Glutamatergic neuron (in vitro differentiated cells): ENCODE data around the gene PMEPA1. TPM values are rescaled to one million over a fixed set of nuclear protein-coding genes. Genes with fewer than 3 reads are reported as not detected.
A peak's percentile ranks its signal among the peaks of the same experiment; 100 is the strongest.

ENCODE experiments used
- DNase-seq: peaks from one replicate; pipeline ENCODE4 v3.0.0; 2022
- H3K27ac Mint-ChIP-seq: one replicate; pipeline ENCODE4 v1.8.0; 2020; ENCODE audit warnings: mild to moderate bottlenecking, mixed read lengths, inconsistent platforms; ENCODE audit not compliant: unreplicated experiment
- H3K27me3 Mint-ChIP-seq: one replicate; pipeline ENCODE4 v1.8.0; 2020; ENCODE audit warnings: mild to moderate bottlenecking, moderate library complexity, mixed read lengths, inconsistent platforms; ENCODE audit not compliant: unreplicated experiment
- H3K36me3 Mint-ChIP-seq: one replicate; pipeline ENCODE4 v1.8.0; 2020; ENCODE audit warnings: mild to moderate bottlenecking, mixed read lengths, inconsistent platforms; ENCODE audit not compliant: unreplicated experiment
- H3K4me1 Mint-ChIP-seq: one replicate; pipeline ENCODE4 v1.8.0; 2020; ENCODE audit warnings: mild to moderate bottlenecking, low read depth, mixed read lengths, inconsistent platforms; ENCODE audit not compliant: unreplicated experiment
- H3K4me3 Mint-ChIP-seq: one replicate; pipeline ENCODE4 v1.8.0; 2020; ENCODE audit warnings: mild to moderate bottlenecking, mixed read lengths, inconsistent platforms; ENCODE audit not compliant: unreplicated experiment
- H3K9me3 Mint-ChIP-seq: one replicate; pipeline ENCODE4 v1.8.0; 2020; ENCODE audit warnings: mild to moderate bottlenecking, moderate library complexity, mixed read lengths, inconsistent platforms; ENCODE audit not compliant: unreplicated experiment
- long read RNA-seq: library from polyadenylated mRNA; unstranded; transcript quantifications from one replicate; pipeline ENCODE4 v2.0.0, GENCODE V29; 2020; ENCODE audit not compliant: unreplicated experiment
- total RNA-seq: library from RNA; stranded (reverse); fragmentation: NEBNext Ultra II Directional; extraction: Animal tissue kit (Norgen Biotek cat#: 25700); gene quantifications from one replicate; pipeline ENCODE4 v1.2.1, GENCODE V29; 2021; ENCODE audit not compliant: unreplicated experiment
- TF ChIP-seq, protein P1 (sequence below): fragments of 200-600 bp; sonication (generic); IDR thresholded peaks from one replicate; pipeline ENCODE4 v1.5.0; 2021; ENCODE audit not compliant: partially characterized antibody, unreplicated experiment

The PMEPA1 gene, protein sequence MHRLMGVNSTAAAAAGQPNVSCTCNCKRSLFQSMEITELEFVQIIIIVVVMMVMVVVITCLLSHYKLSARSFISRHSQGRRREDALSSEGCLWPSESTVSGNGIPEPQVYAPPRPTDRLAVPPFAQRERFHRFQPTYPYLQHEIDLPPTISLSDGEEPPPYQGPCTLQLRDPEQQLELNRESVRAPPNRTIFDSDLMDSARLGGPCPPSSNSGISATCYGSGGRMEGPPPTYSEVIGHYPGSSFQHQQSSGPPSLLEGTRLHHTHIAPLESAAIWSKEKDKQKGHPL
- 14.4 TPM for total RNA-seq
- long read RNA-seq, result 0 reads

DNA sequence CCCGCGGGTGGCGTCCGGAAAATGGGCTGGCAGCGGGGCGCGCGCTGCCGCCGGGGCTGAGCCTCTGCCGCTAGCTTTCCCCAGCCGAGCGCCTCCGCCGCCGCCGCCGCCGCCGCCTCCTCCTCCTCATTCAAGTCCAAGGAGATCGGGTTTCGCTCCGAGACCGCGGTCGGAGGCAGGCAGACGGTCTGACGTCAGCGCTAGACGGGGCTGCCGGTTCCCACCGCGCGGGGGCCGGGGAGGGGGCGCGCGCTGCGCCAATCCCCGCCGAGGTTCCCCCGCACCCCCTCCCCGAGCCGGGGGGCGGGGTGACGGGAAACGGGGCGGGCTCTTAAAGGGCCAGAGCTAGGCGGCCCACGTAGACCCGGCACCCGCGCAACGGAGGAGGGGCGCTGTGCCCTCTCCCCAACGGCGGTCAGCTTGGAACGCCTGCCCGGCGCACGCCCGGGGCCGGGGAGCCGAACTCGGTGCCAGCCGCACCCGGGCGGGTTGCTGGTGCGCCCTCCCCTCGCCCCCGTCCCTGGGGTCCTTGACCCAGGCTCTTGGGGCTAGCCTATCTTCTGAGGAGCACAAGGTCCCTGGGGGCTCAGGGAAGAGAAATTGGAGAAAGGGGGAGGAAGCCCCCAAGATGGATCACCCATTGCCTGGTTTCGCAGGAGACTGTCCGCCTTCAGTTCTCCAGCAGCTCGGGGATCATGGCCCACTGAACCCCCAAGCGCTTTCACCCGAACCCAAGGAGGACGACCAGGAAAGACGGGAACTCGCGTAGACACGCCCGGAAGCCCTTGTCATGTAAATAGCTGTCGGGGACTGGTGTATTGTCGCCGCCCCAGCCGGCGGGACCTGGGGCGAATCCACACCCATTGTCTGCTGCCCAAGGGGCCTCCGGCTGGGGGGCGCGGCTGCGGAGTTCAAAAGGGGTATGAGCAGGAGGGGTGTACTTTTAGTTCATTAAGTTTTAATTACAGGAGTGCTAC is at the start of gene PMEPA1:
PMEPA1 (minus strand) TSS at position 193 of the 977 bp plus-strand sequence. CDS start 433 bp downstream, outside the sequence.
- Mint-ChIP-seq H3K4me3 (peak within 1 kb of the TSS; percentile 99), H3K9me3 (peaks cover 12% of the 10 kb centered on the region), H3K27ac (peak within 1 kb of the TSS; percentile 92), H3K27me3 (peaks cover 14% of the 10 kb centered on the region), H3K4me1 (peaks cover 31% of the 10 kb centered on the region), H3K36me3 (no peaks in the 10 kb centered on the region)
- DNase-seq, result peak; percentile 96
- TF ChIP-seq, protein P1, sequence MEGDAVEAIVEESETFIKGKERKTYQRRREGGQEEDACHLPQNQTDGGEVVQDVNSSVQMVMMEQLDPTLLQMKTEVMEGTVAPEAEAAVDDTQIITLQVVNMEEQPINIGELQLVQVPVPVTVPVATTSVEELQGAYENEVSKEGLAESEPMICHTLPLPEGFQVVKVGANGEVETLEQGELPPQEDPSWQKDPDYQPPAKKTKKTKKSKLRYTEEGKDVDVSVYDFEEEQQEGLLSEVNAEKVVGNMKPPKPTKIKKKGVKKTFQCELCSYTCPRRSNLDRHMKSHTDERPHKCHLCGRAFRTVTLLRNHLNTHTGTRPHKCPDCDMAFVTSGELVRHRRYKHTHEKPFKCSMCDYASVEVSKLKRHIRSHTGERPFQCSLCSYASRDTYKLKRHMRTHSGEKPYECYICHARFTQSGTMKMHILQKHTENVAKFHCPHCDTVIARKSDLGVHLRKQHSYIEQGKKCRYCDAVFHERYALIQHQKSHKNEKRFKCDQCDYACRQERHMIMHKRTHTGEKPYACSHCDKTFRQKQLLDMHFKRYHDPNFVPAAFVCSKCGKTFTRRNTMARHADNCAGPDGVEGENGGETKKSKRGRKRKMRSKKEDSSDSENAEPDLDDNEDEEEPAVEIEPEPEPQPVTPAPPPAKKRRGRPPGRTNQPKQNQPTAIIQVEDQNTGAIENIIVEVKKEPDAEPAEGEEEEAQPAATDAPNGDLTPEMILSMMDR, result no peak

- no peak for DNase-seq
- Mint-ChIP-seq H3K4me3 (no peak overlapping the region), H3K27me3 (peaks cover 15% of the 10 kb centered on the region), H3K9me3 (peaks cover 14% of the 10 kb centered on the region), H3K4me1 (peaks cover 13% of the 10 kb centered on the region), H3K27ac (no peak overlapping the region), H3K36me3 (peaks cover 13% of the 10 kb centered on the region)
- TF ChIP-seq, protein P1, result no peak
Observed at GRCh38 chr20:57757767-57758166, 48.0 kb upstream of the PMEPA1 start.

DNA sequence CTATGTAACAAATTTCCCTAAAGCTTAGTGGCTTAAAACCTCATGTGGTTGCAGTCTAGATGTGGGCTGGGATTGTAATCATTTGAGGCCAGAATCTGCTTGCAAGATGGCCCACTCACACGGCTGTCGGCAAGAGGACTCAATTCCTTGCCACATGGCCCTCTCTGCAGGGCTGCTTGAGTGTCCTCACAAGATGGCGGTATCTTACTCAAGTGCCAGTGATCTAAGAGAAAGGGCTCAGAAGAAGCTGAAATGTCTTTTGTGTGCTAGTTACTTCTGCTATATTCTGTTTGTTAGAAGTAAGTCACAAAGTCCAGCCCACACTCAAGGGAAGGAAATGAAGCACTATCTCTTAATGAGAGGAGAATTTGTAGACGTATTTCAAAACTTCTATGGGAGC is 47.1 kb upstream of the PMEPA1 start:
- Mint-ChIP-seq H3K27ac (no peak overlapping the region), H3K4me1 (peaks cover 13% of the 10 kb centered on the region), H3K4me3 (no peak overlapping the region), H3K27me3 (peaks cover 13% of the 10 kb centered on the region), H3K9me3 (peaks cover 14% of the 10 kb centered on the region), H3K36me3 (peaks cover 13% of the 10 kb centered on the region)
- TF ChIP-seq, protein P1, result no peak
- DNase-seq, result no peak

- H3K27me3 Mint-ChIP-seq, result peaks cover 11% of the 10 kb centered on the region
- peaks cover 13% of the 10 kb centered on the region for H3K36me3 Mint-ChIP-seq
- H3K4me1 Mint-ChIP-seq, result peaks cover 13% of the 10 kb centered on the region
- TF ChIP-seq, protein P1, result no peak
- no peak overlapping the region for H3K27ac Mint-ChIP-seq
- peaks cover 14% of the 10 kb centered on the region for H3K9me3 Mint-ChIP-seq
- H3K4me3 Mint-ChIP-seq, result no peak overlapping the region
- DNase-seq, result no peak
Observed at GRCh38 chr20:57756213-57756612, 46.4 kb upstream of the PMEPA1 start.

- Mint-ChIP-seq H3K4me1 (peaks cover 13% of the 10 kb centered on the region), H3K27me3 (peaks cover 11% of the 10 kb centered on the region), H3K36me3 (peaks cover 13% of the 10 kb centered on the region), H3K9me3 (peaks cover 14% of the 10 kb centered on the region), H3K27ac (no peak overlapping the region), H3K4me3 (no peak overlapping the region)
- TF ChIP-seq, protein P1, result no peak
- no peak for DNase-seq
Observed at GRCh38 chr20:57755609-57756008, 45.8 kb upstream of the PMEPA1 start.
